ENCODE data around the gene PRLH. TPM values are rescaled to one million over a fixed set of nuclear protein-coding genes. Genes with fewer than 3 reads are reported as not detected.

Gene PRLH
- total RNA-seq, 1 experiment from 2014 or later, result not detected

DNA sequence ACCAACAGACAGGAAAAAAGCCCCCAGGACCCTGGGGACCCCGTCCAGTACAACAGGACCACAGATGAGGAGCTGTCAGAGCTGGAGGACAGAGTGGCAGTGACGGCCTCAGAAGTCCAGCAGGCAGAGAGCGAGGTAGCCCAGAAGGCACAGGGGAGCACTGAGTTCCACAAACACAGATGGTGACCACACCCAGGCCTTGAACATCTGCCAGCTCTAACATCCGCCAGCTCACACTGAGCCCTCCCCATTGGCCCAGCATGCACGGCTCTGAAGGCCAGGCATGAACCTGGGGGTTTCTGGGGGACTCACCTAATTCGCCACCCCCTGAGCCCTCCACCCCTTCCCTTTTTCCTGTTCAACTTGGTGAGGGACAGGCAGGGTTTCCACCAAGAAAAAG, 25.6 kb upstream of the PRLH start:
- intact Hi-C loops (cut with micrococcal nuclease; ENCODE audit: unreplicated experiment), result no loop called here
- no TSS peak for BruUV-seq (replicated peaks)
- Histone ChIP-seq H3K9me3 (ENCODE audit: low read depth, low read length, poor library complexity, severe bottlenecking) (no peaks in the 10 kb centered on the region), H3K36me3 (ENCODE audit: insufficient read depth, low read length, poor library complexity, severe bottlenecking) (no peaks in the 10 kb centered on the region), H3K4me3 (ENCODE audit: low read depth, low read length, poor library complexity, severe bottlenecking) (no peak overlapping the region), H3K4me1 (ENCODE audit: insufficient read depth, low read length, poor library complexity, severe bottlenecking) (no peaks in the 10 kb centered on the region), H3K27me3 (replicated peaks; ENCODE audit: insufficient read depth, low read depth, low read length, poor library complexity) (no peaks in the 10 kb centered on the region), H3K27ac (ENCODE audit: low read depth, low read length, poor library complexity, severe bottlenecking) (no peak overlapping the region)
- ChIA-PET CTCF (no interaction called here), POLR2A (ENCODE audit: low non-redundant PET) (no interaction called here)
- TF ChIP-seq, protein P1, sequence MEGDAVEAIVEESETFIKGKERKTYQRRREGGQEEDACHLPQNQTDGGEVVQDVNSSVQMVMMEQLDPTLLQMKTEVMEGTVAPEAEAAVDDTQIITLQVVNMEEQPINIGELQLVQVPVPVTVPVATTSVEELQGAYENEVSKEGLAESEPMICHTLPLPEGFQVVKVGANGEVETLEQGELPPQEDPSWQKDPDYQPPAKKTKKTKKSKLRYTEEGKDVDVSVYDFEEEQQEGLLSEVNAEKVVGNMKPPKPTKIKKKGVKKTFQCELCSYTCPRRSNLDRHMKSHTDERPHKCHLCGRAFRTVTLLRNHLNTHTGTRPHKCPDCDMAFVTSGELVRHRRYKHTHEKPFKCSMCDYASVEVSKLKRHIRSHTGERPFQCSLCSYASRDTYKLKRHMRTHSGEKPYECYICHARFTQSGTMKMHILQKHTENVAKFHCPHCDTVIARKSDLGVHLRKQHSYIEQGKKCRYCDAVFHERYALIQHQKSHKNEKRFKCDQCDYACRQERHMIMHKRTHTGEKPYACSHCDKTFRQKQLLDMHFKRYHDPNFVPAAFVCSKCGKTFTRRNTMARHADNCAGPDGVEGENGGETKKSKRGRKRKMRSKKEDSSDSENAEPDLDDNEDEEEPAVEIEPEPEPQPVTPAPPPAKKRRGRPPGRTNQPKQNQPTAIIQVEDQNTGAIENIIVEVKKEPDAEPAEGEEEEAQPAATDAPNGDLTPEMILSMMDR (conservative IDR thresholded peaks at IDR 0.05; ENCODE audit: low read depth, low read length), result no peak
- no peak for TF ChIP-seq EZH2 (IDR thresholded peaks at IDR 0.05; ENCODE audit: borderline replicate concordance, low read depth, low read length, poor library complexity, severe bottlenecking)
- no peak for DNase-seq (ENCODE audit: low spot score)

DNA sequence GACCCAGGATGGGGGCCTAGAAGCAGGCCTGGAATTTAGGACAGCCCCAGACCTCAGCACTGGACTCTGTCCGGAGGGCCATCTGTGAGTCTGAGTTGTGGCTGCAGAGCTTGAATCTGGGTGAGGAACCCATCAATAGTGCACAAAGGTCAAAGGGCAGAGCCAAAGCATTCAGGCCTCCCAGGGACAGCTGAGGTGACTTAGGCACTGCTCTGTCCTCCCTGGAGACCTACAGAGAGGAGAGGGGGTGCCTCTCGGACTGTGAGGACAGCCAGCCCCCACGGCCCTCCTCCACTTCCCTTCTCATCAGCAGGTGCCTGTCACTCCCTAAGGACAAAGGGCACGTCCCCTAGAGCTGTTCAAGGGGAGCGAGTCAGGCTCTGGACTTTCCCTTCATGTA, 25.1 kb upstream of the PRLH start:
- H3K4me1 ChIP-seq (ENCODE audit: insufficient read depth, low read length, poor library complexity, severe bottlenecking), result no peaks in the 10 kb centered on the region
- intact Hi-C loops (cut with micrococcal nuclease; ENCODE audit: unreplicated experiment), result no loop called here
- TF ChIP-seq EZH2 (IDR thresholded peaks at IDR 0.05; ENCODE audit: borderline replicate concordance, low read depth, low read length, poor library complexity, severe bottlenecking), result no peak
- TF ChIP-seq, protein P1 (conservative IDR thresholded peaks at IDR 0.05; ENCODE audit: low read depth, low read length), result no peak
- H3K9me3 ChIP-seq (ENCODE audit: low read depth, low read length, poor library complexity, severe bottlenecking), result no peaks in the 10 kb centered on the region
- ChIA-PET CTCF (no interaction called here), POLR2A (ENCODE audit: low non-redundant PET) (no interaction called here)
- no peaks in the 10 kb centered on the region for H3K27me3 ChIP-seq (replicated peaks; ENCODE audit: insufficient read depth, low read depth, low read length, poor library complexity)
- DNase-seq (ENCODE audit: low spot score), result no peak
- H3K27ac ChIP-seq (ENCODE audit: low read depth, low read length, poor library complexity, severe bottlenecking), result no peak overlapping the region
- H3K36me3 ChIP-seq (ENCODE audit: insufficient read depth, low read length, poor library complexity, severe bottlenecking), result no peaks in the 10 kb centered on the region
- BruUV-seq (replicated peaks), result no TSS peak
- H3K4me3 ChIP-seq (ENCODE audit: low read depth, low read length, poor library complexity, severe bottlenecking), result no peak overlapping the region

DNA sequence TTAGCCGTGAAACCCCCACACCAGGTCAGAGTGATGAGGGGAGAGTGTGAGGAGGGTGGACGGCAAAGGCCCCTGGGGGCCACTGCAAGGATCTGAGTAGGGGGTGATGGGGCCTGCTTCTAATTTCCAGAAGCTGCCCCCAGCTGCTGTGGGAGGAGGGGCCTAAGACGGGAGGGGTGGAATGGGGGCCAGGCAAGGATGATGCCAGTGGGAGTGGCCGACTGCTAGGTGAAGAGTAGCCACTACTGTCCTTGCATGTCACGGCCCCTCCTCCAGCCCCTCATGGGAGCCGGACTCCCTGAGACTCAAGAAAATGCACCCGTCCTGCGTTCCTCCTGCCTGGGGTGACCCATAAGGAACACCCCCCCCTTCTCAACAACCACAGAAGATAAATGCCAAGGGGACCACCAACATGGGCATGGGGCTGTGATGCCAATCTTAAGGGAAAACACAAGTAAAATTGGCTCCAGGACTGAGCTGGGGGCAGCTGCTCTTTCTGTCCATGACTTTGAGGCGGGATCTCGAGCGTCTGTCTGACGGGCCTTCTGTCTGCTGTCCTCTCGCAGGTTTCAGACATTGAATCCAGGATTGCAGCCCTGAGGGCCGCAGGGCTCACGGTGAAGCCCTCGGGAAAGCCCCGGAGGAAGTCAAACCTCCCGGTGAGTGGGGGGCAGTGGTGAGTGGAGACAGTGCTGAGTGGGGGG, 24.2 kb upstream of the PRLH start:
- no peak for DNase-seq (ENCODE audit: low spot score)
- intact Hi-C loops (cut with micrococcal nuclease; ENCODE audit: unreplicated experiment), result no loop called here
- ChIA-PET POLR2A (ENCODE audit: low non-redundant PET) (no interaction called here), CTCF (no interaction called here)
- Histone ChIP-seq H3K36me3 (ENCODE audit: insufficient read depth, low read length, poor library complexity, severe bottlenecking) (no peaks in the 10 kb centered on the region), H3K27me3 (replicated peaks; ENCODE audit: insufficient read depth, low read depth, low read length, poor library complexity) (no peaks in the 10 kb centered on the region), H3K9me3 (ENCODE audit: low read depth, low read length, poor library complexity, severe bottlenecking) (no peaks in the 10 kb centered on the region), H3K4me1 (ENCODE audit: insufficient read depth, low read length, poor library complexity, severe bottlenecking) (no peaks in the 10 kb centered on the region), H3K4me3 (ENCODE audit: low read depth, low read length, poor library complexity, severe bottlenecking) (no peak overlapping the region), H3K27ac (ENCODE audit: low read depth, low read length, poor library complexity, severe bottlenecking) (no peak overlapping the region)
- BruUV-seq (replicated peaks), result no TSS peak
- TF ChIP-seq, protein P1 (conservative IDR thresholded peaks at IDR 0.05; ENCODE audit: low read depth, low read length), result no peak
- no peak for TF ChIP-seq EZH2 (IDR thresholded peaks at IDR 0.05; ENCODE audit: borderline replicate concordance, low read depth, low read length, poor library complexity, severe bottlenecking)
